OCI-LY7 (cell line): ENCODE measurements around the gene C1orf141. TPM values are rescaled to one million over a fixed set of nuclear protein-coding genes. Genes with fewer than 3 reads are reported as not detected.

Experiments
- BruUV-seq: library from RNA; stranded (reverse); fragments of 400-500 nt; replicated peaks from 2 replicates; lab custom pipeline; 2021; lab: Mats Ljungman, UMichigan
- CTCF ChIA-PET: fragments of 300-600 bp; sonication (Branson Sonifier 250); formaldehyde crosslinking; loops from one replicate; lab custom pipeline; 2022; ENCODE audit warnings: antibody characterized with exemption; ENCODE audit not compliant: unreplicated experiment; lab: Charles Lee
- POLR2A ChIA-PET: fragments of 300-600 bp; sonication (Branson Sonifier 250); formaldehyde crosslinking; loops from one replicate; lab custom pipeline; 2022; ENCODE audit warnings: antibody characterized with exemption; lab: Charles Lee
- DNase-seq: peaks from one replicate; pipeline ENCODE4 v3.0.0-alpha.2; 2015; ENCODE audit warnings: low spot score
- H2AFZ ChIP-seq: fragments of 200-600 bp; sonication (generic), shearing (Covaris generic); 2 replicates; pipeline ENCODE4 v1.6.1; 2014; ENCODE audit warnings: mild to moderate bottlenecking, antibody characterized with exemption, low read length, moderate library complexity
- H3K27ac ChIP-seq: fragments of 200-600 bp; sonication (generic); 2 replicates; pipeline ENCODE4 v1.5.1; 2014; ENCODE audit warnings: mixed run types, low read depth, mild to moderate bottlenecking, moderate library complexity, low read length, inconsistent platforms; ENCODE audit not compliant: poor library complexity, severe bottlenecking
- H3K36me3 ChIP-seq: fragments of 200-600 bp; sonication (generic); 2 replicates; pipeline ENCODE4 v1.6.1; 2014; ENCODE audit warnings: mild to moderate bottlenecking, antibody characterized with exemption, low read length, moderate library complexity, mixed read lengths; ENCODE audit not compliant: insufficient read depth
- H3K4me1 ChIP-seq: fragments of 200-600 bp; sonication (generic); 2 replicates; pipeline ENCODE4 v1.5.1; 2014; ENCODE audit warnings: mild to moderate bottlenecking, low read length; ENCODE audit not compliant: insufficient read depth, poor library complexity, severe bottlenecking
- H3K4me2 ChIP-seq: fragments of 200-600 bp; sonication (generic); 2 replicates; pipeline ENCODE4 v1.6.1; 2014; ENCODE audit warnings: mild to moderate bottlenecking, low read length
- H3K4me3 ChIP-seq: fragments of 200-600 bp; sonication (generic); 2 replicates; pipeline ENCODE4 v1.5.1; 2014; ENCODE audit warnings: mild to moderate bottlenecking, low read depth, low read length; ENCODE audit not compliant: poor library complexity, severe bottlenecking
- H3K79me2 ChIP-seq: fragments of 200-600 bp; sonication (generic); 2 replicates; pipeline ENCODE4 v1.6.1; 2016; ENCODE audit warnings: low read depth, mild to moderate bottlenecking, low read length, moderate library complexity, mixed read lengths; ENCODE audit not compliant: insufficient read depth
- H3K9me2 ChIP-seq: fragments of 200-600 bp; sonication (generic); 2 replicates; pipeline ENCODE4 v1.6.1; 2016; ENCODE audit warnings: mild to moderate bottlenecking, low read length, mixed read lengths; ENCODE audit not compliant: insufficient read depth
- H3K9me3 ChIP-seq: fragments of 200-600 bp; sonication (generic); 2 replicates; pipeline ENCODE4 v1.6.1; 2014; ENCODE audit warnings: mild to moderate bottlenecking, mixed run types, low read length, mixed read lengths
- H4K20me1 ChIP-seq: fragments of 200-600 bp; sonication (generic); 2 replicates; pipeline ENCODE4 v1.6.1; 2014; ENCODE audit warnings: mild to moderate bottlenecking, antibody characterized with exemption, low read length, moderate library complexity, mixed read lengths; ENCODE audit not compliant: insufficient read depth
- CTCF ChIP-seq: fragments of 200-600 bp; sonication (generic); conservative IDR thresholded peaks from 2 replicates; pipeline ENCODE4 v1.5.1; 2014; ENCODE audit warnings: mild to moderate bottlenecking, antibody characterized with exemption, low read length, moderate library complexity, mixed read lengths
- EZH2phosphoT487 ChIP-seq: fragments of 200-600 bp; sonication (generic); IDR thresholded peaks from 2 replicates; pipeline ENCODE4 v1.6.1; 2018; ENCODE audit warnings: low read depth, borderline replicate concordance, mild to moderate bottlenecking, mixed run types, antibody characterized with exemption, low read length, moderate library complexity, mixed read lengths
- intact Hi-C: fragments of 100-400 bp; cut with micrococcal nuclease; formaldehyde crosslinking; loops from one replicate; pipeline ENCODE4 v1.10.0; 2022; ENCODE audit not compliant: unreplicated experiment
- total RNA-seq, 2 experiments: library from RNA; depleted of rRNA in 1 of 2; stranded (reverse); fragments of >200 nt in 1 of 2; shearing (Covaris generic) in 1 of 2; gene quantifications; 2 replicates each; pipeline ENCODE4 v1.2.3, GENCODE V29; 2014 to 2022

C1orf141 gene
- total RNA-seq, 2 experiments from 2014 or later: not detected

GRCh38 chr1:67159233-67159632 is 24.5 kb upstream of the C1orf141 start:
- no peaks in the 10 kb centered on the region for H3K9me2 ChIP-seq
- H3K9me3 ChIP-seq: no peaks in the 10 kb centered on the region
- intact Hi-C loops: no loop called here
- CTCF ChIA-PET: no interaction called here
- H3K4me3 ChIP-seq: no peak overlapping the region
- no peaks in the 10 kb centered on the region for H4K20me1 ChIP-seq
- H3K79me2 ChIP-seq: no peaks in the 10 kb centered on the region
- TF ChIP-seq CTCF: no peak
- no peak for TF ChIP-seq EZH2phosphoT487
- H3K36me3 ChIP-seq: no peaks in the 10 kb centered on the region
- no TSS peak for BruUV-seq
- no peak overlapping the region for H2AFZ ChIP-seq
- POLR2A ChIA-PET: no interaction called here
- H3K27ac ChIP-seq: no peak overlapping the region
- DNase-seq: no peak
- no peaks in the 10 kb centered on the region for H3K4me1 ChIP-seq
- no peak overlapping the region for H3K4me2 ChIP-seq

GRCh38 chr1:67158401-67158800 is 23.6 kb upstream of the C1orf141 start:
- no peaks in the 10 kb centered on the region for H3K9me3 ChIP-seq
- no peak overlapping the region for H2AFZ ChIP-seq
- BruUV-seq: no TSS peak
- H3K4me2 ChIP-seq: no peak overlapping the region
- intact Hi-C loops: no loop called here
- no peak overlapping the region for H3K27ac ChIP-seq
- no peaks in the 10 kb centered on the region for H3K36me3 ChIP-seq
- CTCF ChIA-PET: no interaction called here
- H4K20me1 ChIP-seq: no peaks in the 10 kb centered on the region
- no peaks in the 10 kb centered on the region for H3K4me1 ChIP-seq
- TF ChIP-seq EZH2phosphoT487 (no peak), CTCF (no peak)
- H3K79me2 ChIP-seq: no peaks in the 10 kb centered on the region
- DNase-seq: no peak
- POLR2A ChIA-PET: interaction anchor here (0.7 kb wide), 1 partner anchor 275 kb away, joined by 3 read pairs; no protein-coding TSS in a partner anchor
- H3K4me3 ChIP-seq: no peak overlapping the region
- H3K9me2 ChIP-seq: no peaks in the 10 kb centered on the region

GRCh38 chr1:67150931-67151330 is 16.2 kb upstream of the C1orf141 start:
- Histone ChIP-seq H3K36me3 (no peaks in the 10 kb centered on the region), H3K27ac (no peak overlapping the region), H2AFZ (no peak overlapping the region), H3K4me1 (peaks cover 7% of the 10 kb centered on the region), H3K9me2 (no peaks in the 10 kb centered on the region), H3K9me3 (no peaks in the 10 kb centered on the region), H3K79me2 (no peaks in the 10 kb centered on the region), H3K4me2 (no peak overlapping the region), H4K20me1 (no peaks in the 10 kb centered on the region), H3K4me3 (no peak overlapping the region)
- POLR2A ChIA-PET: interaction anchor here (0.7 to 1.7 kb wide), 3 partner anchors 172 to 381 kb away, joined by 3 to 4 read pairs (median 4); no protein-coding TSS in a partner anchor
- intact Hi-C loops: no loop called here
- BruUV-seq: no TSS peak
- TF ChIP-seq CTCF: no peak
- TF ChIP-seq EZH2phosphoT487: no peak
- no peak for DNase-seq
- CTCF ChIA-PET: no interaction called here
